GM19238 (cell line): ENCODE measurements around the gene ATXN1.
"Not testable (repeated sequence)": the region's sequence is repeated elsewhere in the genome, so short reads cannot be mapped to it uniquely, and the experiment has no call there.

Source experiments
- DNase-seq: peaks from one replicate; pipeline ENCODE4 v3.0.0; 2011; ENCODE audit warnings: low spot score; ENCODE audit not compliant: insufficient read length

Gene ATXN1

DNA sequence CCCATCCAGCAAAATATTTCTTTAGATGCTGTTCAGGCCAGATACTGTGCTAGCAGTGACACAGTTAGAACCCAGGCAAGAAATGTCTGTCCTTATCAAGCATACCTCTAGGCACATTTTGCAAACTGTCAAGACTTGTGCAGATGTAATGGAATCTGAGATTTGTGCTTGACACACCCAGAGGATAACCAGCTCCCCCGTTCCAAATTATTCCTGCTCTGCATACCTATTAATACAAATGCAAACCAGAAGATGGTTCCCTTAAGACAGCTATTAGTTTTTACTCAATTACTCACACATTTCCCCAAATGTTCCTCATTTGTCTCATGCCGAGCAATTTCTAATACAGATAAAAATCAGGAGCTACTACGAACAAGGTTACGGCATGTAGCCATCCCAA is 40.4 kb downstream of the ATXN1 start:
- no peak for DNase-seq

DNA sequence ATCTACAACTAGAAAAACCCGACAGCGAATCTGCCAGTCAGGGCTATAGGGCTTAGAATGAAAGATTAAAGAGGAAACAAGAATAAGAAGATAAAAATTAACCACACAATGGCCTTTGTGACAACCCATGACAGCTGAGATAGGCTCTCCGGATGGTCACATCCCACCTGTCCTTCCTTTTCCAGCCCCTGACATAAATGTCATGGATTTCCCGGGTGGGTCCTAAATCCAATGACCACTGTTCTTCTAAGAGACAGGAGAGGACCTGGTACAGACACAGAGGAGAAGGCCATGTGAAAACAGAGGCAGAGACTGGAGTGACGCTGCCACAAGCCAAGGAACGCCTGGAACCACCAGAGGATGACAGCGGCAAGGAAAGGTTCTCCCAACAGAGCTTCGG is 41.8 kb downstream of the ATXN1 start:
- no peak for DNase-seq

DNA sequence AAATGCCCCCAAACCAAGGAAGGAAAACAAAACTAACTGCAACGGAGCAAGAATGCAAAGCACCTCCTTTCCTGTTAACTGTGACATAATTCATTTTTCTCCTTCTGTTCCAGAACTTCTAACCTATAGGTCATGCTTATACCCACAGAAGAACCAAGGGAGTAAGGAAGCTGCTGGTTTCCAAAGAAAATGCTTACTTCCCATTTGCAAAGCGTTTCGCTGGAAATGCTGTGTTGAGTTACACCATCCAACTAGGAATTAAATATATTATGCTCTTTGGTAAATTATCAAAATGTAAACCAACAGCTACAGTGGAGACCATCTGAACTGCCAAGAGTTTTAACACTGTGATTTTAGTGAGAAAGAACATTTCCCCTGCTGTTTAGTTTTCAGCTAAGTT is 42.9 kb downstream of the ATXN1 start:
- DNase-seq = no peak

DNA sequence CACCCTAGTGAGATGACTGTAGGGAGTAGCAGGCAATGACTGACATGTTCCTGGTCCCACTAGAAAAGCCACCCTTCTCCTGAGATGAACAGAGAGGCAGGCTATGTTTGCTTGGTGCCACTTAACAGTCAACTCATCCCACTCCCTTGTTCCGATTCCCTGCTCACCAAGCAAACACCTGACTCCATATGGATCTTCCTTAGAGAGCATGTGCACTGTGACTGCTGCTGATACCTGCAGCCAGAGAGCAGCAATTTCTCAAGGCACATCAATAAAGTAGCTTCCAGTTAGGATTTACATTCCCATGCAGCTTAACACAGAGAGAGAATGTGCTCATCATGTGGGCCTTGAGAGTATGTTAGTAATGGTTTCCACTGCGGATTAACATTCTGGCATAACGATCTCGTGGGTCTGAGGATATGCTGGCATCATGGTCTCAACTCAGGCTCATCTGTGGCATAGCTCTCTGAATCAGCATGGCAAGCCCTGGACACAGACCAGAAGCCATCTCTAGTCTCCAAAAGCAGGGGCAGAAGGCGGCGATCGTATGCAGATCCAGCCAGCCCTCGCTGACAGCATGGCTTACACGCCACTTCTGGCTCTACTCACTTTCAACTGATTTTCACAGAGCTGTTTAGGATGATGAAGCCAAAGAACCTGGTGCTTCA is 43.9 kb downstream of the ATXN1 start:
- DNase-seq = no peak

DNA sequence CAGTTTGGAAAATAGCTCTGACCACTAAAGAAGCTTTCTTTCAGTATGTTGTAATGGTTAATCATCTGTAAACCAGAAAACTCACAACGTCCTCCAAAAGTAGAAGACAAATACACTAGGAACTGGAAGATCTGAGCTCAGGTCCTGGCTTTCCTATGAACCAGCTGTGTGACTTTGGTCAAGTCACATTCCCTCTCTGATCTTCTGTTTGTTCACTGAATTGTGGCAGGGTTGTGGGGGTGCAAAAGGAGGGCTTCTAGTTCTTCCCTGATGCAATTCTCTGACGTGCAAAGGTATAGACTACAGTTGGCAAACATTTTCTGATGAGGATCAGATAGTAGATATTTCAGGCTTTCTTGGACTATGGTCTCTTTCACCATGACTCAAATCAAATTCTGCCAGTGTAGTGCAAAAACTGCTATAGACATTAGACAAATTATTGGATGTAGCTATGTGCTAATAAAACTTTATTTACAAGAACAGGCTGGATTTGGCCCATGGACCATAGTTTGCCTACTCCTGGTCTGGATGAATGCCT is 44.9 kb downstream of the ATXN1 start:
- DNase-seq = no peak

DNA sequence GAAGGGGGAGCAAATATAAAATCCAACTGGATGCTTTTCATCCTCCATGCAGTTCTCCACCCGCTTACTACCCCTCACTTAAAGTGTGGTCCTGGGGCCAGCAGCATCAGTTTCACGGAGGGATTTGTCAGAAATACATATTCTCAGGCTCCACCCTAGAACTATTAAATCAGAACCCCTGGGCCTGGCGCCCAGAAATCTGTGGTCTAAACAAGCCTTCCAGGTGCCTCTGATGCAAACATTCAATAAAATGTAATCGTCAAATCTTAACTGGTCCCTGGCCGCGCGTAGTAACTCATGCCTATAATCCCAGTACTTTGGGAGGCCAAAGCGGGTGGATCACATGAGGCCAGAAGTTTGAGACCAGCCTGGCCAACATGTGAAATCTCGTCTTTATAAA is 47.7 kb downstream of the ATXN1 start:
- DNase-seq = no peak

DNA sequence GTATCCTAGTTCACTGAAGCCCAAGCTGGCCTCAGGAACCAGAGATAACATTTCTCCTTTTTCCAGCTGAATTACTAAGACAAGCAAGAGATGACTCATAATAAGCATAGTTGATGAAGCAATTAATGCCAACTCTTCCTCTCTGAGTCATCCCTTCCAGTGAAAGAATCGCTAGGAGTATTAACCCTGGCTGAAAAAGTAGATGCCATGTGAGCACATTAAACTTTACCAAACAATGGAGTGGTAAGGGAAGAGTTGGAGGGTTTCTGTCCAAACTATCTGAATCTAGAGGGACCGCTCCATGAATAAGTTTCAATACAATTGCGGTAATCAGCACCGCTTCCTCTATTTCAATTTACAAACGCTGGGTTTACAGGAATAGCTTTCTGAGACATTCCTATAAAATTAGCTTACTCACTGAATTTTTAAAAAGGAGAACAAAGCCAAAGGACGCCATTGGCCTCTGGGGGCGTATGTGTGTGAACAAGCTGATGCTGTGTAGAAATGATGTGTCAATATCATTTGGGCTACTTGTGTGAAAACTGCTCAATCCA is 48.3 kb downstream of the ATXN1 start:
- no peak for DNase-seq

DNA sequence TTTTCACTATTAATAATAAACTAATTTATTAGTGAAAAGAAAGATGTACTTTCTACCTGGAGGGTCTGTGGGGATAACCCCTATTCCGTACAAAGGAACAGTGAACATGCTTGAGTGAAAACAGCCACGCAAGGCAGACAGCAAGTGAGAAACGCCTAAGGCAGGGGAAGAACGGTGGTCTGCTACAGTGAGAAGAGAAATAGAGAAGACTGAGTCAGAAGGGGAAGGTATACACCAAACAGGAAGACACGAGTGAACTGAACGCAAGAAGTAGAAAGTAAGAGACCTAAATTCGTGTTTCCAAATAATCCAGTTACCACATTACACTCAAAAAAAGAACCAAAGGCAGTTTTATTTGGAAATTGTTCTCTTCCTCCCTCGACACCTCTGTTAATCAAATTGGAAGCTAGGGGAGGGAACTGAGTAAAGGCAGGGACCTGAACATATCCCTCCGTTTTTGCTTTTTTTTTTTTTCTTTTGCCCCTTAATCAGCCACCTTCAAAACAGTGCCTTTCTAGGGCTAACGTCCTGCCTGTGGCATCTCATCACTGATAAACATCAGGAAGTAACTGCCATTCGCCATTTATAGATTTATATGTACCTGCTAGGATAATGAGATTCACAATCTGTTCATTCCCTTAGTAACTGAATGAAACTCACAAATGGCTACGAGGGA is 48.9 kb downstream of the ATXN1 start:
- DNase-seq = no peak

DNA sequence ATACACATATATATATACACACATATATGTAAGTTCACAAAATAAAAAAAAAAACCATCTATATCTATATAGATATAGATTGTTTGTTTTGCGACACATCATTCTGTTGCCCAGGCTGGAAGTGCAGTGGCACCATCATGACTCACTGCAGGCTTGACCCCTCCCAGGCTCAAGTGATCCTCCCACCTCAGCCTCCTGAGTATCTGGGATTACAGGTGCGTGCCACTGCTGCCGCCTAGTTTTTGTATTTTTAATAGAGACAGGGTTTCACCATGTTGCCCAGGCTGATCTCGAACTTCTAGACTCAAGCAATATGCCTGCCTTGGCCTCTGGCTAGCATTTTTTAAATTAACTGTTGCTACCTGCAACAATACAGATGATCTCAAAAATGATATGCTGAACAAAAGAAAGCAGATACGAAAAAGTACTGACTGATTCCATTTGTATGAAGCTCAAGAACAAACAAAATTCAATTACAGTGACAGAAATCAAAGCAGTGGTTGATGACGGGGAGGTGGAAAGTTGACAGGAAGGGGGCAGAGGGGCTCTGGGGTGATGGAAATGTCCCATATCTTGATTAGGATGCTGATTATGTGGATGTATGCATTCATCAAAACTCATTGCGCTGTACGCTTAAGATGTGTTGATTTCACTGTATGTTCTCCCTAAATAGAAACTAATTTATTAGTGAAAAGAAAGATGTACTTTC is 49.6 kb downstream of the ATXN1 start:
- DNase-seq = no peak

DNA sequence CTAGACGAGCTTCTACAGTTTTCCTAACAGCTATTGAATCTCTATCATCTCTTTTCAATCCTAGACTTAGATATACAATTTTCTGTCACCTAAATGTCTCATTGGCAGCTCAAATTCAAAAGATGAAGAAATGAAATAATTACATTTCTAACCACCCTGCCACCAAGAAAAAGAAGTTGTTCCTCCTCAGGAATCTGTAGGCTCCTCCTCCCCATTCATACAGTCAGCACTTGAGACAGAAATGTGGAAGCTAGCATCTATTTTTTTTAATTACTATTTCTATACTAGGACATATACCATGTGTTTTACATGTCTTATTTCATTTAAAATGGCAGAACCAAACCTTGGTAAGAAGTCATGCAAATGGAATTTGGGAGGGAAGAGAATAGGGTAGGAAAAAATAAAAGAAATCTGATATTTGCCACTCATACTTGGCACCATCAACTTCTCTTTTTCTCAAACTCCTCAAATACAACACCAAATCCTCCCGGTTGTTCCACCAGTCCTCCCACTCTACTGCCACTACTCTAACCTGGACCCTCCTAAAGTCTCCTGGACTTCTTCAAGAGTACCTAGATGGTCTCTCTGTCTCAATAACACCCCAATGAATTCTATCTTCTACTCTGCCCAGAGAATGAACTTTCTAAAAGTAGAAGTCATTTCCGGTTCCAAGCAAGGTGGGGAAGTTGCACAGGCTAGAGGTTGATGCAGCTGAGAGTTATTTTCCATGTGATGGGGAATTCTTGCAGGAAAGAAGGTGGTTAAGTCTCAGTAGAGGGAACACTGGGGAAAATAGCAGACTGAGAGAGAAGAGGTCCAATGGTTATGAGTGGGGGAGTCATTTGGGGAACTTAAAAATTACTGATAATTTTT is 54.1 kb downstream of the ATXN1 start:
- no peak for DNase-seq

DNA sequence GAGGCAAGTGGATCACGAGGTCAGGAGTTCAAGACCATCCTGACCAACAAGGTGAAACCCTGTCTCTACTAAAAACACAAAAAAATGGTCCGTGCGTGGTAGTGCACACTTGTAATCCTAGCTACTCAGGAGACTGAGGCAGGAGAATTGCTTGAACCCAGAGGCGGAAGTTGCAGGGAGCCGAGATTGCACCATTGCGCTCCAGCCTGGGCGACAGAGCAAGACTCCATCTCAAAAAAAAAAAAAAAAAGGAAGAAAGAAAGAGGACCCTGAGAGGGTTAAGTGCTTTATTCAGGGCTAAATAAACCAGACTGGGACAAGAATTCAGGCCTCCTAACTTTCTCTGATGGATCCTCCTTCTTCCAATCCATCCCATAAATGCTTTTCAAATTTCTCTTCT is 54.8 kb downstream of the ATXN1 start:
- not testable (repeated sequence) for DNase-seq

DNA sequence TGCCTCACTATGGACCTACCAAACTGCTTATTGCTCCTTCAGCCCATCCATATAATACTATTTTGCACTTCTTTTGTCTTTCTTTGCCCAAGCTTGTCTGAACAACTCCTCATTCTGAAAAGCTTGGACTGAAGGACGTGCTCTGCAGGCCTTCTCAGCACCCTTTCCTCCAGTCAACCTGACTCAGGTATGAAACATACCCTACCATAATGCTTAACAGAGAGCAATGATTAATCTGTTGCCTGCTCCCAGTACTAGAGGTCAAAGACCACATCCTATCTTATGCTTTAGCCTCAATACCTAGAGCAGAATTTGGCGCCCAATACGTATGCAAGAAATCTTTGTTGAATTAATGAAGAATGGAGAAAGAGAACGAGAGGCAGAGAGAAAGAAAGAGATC is 55.2 kb downstream of the ATXN1 start:
- no peak for DNase-seq

DNA sequence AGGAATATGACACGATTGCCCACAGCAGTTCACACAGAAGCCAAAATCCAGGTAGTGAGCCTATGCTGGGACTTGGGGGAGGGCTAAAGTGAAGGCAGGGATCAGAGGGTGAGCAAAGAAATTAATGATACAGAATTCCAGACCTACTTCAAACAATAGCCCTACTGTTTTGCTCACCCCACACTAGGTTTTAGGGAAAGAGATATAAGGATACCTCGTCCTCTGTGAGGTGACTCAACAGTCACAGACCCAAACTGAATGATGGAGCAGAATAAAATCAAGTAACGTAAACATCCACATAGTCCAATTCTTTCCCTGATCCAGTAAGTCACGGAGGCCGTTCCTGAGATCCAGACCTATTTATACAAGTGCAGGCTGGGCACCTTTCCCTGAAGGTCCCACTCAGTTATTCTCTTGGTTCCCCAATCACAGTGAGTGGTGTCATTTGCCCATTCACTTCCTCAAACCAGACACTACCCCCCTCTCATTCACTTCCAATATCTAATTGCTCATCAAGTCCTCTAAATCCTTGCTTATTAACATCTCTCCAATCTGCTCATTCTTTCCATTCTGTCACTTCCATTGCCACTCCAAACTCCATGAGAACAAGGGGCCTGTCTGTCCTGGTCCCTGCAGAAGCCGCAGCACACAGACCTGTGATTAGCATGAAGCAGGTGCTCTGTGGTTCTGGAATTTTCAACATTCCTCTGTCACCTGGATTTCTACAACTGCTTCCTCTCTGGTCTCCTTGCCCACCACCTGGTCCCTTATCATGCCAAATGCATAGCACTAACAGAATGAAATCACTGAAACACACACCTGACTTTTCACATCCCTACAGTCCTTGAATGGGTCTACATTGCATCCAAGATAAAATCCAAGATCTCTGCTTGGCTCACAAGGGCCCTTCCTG is 55.9 kb downstream of the ATXN1 start:
- no peak for DNase-seq

DNA sequence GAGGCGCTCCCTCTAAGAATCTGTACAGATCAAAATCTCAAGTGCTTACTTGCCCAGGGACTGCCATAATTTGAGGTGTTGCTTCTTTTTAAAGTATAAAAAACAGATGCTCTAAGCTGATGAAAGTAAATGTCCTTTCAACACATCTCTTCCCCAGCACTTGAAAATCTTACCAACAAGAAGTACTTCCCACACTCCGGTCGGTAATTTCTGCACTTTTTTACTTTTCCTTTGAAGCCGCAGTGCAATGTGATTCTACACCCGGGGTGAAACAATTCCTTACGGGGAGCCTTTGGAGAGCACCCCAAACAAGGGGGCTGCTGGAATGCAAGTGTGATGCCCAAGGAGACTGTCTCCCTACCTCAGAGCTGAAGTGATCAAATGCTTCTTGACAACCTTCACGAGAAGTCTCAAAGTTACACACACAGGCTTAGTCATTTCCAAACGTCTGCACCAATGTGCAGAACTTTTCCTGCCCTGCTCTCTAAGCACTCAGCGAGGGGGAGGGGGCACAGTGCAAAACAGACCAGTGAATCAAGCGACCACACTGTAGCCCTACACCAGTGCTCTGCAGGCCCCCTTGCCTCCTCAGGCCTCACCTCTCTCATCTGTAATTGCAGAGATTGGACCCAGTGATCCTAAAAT is 56.7 kb downstream of the ATXN1 start:
- DNase-seq = no peak

DNA sequence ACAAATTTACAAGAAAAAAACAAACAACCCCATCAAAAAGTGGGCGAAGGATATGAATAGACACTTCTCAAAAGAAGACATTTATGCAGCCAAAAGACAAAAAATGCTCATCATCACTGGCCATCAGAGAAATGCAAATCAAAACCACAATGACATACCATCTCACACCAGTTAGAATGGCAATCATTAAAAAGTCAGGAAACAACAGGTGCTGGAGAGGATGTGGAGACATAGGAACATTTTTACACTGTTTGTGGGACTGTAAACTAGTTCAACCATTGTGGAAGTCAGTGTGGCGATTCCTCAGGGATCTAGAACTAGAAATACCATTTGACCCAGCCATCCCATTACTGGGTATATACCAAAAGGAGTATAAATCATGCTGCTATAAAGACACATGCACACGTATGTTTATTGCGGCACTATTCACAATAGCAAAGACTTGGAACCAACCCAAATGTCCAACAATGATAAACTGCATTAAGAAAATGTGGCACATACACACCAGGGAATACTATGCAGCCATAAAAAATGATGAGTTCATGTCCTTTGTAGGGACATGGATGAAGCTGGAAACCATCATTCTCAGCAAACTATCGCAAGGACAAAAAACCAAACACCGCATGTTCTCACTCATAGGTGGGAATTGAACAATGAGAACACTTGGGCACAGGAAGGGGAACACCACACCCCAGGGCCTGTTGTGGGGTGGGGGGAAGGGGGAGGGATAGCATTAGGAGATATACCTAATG is 58.5 kb downstream of the ATXN1 start:
- not testable (repeated sequence) for DNase-seq

DNA sequence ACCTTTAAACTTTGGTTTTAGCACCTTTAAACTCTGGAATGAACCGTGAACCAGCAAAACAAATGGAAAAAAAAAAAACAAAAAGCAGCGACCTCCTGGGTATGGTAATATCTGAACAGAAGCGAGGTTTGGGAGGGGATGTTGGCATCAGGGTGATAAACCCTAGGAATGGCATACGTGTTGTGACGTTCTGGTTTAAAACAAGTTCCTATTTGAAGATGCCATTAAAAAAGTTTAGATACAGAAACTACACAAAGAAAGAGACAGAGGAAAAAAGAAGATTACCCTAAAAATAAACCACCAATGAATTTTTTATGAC is 60.4 kb downstream of the ATXN1 start:
- DNase-seq = no peak

DNA sequence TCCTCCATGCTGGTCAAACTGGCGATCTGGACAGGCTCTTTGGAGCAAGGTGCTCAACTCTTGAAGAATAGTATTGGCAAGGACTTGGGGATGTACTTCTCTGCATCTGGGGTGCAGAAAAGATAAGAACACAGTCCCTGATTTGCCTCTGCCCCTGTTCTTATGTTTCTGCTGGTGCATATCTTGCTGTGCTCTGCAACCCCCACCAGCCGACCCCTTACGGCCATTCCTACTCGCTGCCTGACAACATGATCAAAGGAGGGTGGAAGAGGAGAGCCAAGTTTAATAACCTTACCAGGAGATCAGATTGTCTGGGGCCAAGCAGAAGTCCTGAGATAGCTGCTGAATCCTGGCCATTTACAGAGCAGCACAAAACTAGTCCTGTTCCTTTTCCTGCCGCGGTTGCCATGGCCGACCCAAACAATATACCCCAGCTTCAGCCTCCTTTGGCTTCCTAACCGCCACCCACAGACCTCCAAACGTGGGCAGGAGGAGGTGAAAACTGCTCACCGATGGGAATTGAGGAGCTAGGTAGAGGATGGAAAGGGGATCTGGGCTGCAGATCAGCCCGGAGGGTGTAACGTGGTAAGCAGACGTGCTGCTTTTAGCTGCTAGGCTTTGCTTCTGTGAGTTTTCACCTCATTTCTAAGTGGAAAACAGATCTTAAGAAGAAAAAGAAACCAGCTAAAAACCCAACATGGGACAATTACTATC is 60.9 kb downstream of the ATXN1 start:
- DNase-seq = no peak
